ENCODE results near the gene SLC9A8. TPM values are rescaled to one million over a fixed set of nuclear protein-coding genes. Genes with fewer than 3 reads are reported as not detected.

SLC9A8 gene
- total and polyA plus RNA-seq, 9 of the 15 experiments (the other 6 are each of a cell fraction or from before 2014, with no cell fraction given), result 0.56 to 9.7 (median 5.0) TPM

DNA sequence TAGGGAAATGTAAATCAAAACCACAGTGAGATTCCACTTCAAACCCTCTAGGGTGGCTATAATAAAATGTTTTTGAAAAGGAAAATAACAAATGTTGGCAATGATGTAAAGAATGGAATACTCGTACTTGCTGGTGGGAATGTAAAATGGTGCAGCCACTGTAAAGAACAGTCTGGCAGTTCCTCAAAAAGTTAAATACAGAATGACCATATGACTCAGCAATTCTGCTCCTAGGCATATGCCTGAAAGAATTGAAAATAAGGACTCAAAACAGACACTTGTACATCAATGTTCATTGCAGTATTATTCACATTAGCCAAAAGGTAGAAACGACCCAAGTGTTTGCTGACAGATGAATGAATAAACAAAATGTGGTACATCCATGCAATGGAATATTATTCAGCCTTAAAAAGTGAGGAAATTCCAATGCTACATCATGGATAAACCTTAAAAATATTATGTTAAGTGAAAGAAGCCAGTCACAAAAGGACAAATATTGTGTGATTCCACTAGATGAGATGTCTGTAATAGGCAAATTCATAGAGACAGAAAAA lies 113.3 kb downstream of the SLC9A8 start (continued):
- no peak for TF ChIP-seq DDX20 (tag; IDR thresholded peaks at IDR 0.05; ENCODE audit: low read depth)
- TF ChIP-seq POLR2H (tag; IDR thresholded peaks at IDR 0.05; ENCODE audit: low read depth), result no peak
- TF ChIP-seq BMI1 (IDR thresholded peaks at IDR 0.05; ENCODE audit: low read length), result no peak
- TF ChIP-seq MEIS2 (IDR thresholded peaks at IDR 0.05; ENCODE audit: partially characterized antibody), result no peak
- TF ChIP-seq ETV6 (IDR thresholded peaks at IDR 0.05; ENCODE audit: borderline replicate concordance in 1 of 2, low read depth in 2 of 2, low read length in 1 of 2), result no peak
- no peak for TF ChIP-seq ETV6 (CRISPR knock-in tag; IDR thresholded peaks at IDR 0.05; ENCODE audit: borderline replicate concordance)
- no peak for TF ChIP-seq MCM3 (IDR thresholded peaks at IDR 0.05)
- TF ChIP-seq SRF (CRISPR knock-in tag; IDR thresholded peaks at IDR 0.05), result no peak
- no peak for TF ChIP-seq FOXM1 (IDR thresholded peaks at IDR 0.05; ENCODE audit: low read depth)
- TF ChIP-seq FOXM1 (CRISPR knock-in tag; IDR thresholded peaks at IDR 0.05; ENCODE audit: low read depth), result no peak
- no peak for TF ChIP-seq CCNT2 (IDR thresholded peaks at IDR 0.05; ENCODE audit: borderline replicate concordance, extremely low read depth, insufficient read length, low read depth, low read length)
- TF ChIP-seq NR2C1 (IDR thresholded peaks at IDR 0.05), result no peak
- TF ChIP-seq NR2C1 (tag; IDR thresholded peaks at IDR 0.05), result 0 out of 2 replicates have a peak, but pooled peaks have one; percentile 16
- no peak for TF ChIP-seq NBN (IDR thresholded peaks at IDR 0.05; ENCODE audit: low read depth)
- TF ChIP-seq CEBPZ (IDR thresholded peaks at IDR 0.05; ENCODE audit: borderline replicate concordance, low read depth, low read length), result no peak
- TF ChIP-seq, protein P1, sequence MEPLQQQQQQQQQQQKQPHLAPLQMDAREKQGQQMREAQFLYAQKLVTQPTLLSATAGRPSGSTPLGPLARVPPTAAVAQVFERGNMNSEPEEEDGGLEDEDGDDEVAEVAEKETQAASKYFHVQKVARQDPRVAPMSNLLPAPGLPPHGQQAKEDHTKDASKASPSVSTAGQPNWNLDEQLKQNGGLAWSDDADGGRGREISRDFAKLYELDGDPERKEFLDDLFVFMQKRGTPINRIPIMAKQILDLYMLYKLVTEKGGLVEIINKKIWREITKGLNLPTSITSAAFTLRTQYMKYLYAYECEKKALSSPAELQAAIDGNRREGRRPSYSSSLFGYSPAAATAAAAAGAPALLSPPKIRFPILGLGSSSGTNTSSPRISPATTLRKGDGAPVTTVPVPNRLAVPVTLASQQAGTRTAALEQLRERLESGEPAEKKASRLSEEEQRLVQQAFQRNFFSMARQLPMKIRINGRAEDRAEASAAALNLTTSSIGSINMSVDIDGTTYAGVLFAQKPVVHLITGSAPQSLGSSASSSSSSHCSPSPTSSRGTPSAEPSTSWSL (CRISPR knock-in tag; IDR thresholded peaks at IDR 0.05; ENCODE audit: borderline replicate concordance), result no peak
- TF ChIP-seq ZNF57 (CRISPR knock-in tag; IDR thresholded peaks at IDR 0.05), result no peak
- TF ChIP-seq THAP12 (CRISPR knock-in tag; IDR thresholded peaks at IDR 0.05), result no peak
- no peak for TF ChIP-seq KAT2B (IDR thresholded peaks at IDR 0.05; ENCODE audit: low read depth, low read length)
- TF ChIP-seq C11orf30 (IDR thresholded peaks at IDR 0.05; ENCODE audit: low read depth), result peak; percentile 97
- no peak for TF ChIP-seq ZNF253 (CRISPR knock-in tag; conservative IDR thresholded peaks at IDR 0.05)
- no peak for TF ChIP-seq DMBX1 (CRISPR knock-in tag; IDR thresholded peaks at IDR 0.05; ENCODE audit: borderline replicate concordance)
- TF ChIP-seq MCM2 (IDR thresholded peaks at IDR 0.05; ENCODE audit: low read depth), result no peak
- no peak for TF ChIP-seq ZNF212 (CRISPR knock-in tag; IDR thresholded peaks at IDR 0.05)

Data from K562 (cell line).